Measurements from ENCODE around the gene POLR2H. TPM values are rescaled to one million over a fixed set of nuclear protein-coding genes. Genes with fewer than 3 reads are reported as not detected.

Gene POLR2H
- total and polyA plus RNA-seq, 2 of the 4 experiments (the other 2 are of a cell fraction) = 47.7 to 130 TPM

DNA sequence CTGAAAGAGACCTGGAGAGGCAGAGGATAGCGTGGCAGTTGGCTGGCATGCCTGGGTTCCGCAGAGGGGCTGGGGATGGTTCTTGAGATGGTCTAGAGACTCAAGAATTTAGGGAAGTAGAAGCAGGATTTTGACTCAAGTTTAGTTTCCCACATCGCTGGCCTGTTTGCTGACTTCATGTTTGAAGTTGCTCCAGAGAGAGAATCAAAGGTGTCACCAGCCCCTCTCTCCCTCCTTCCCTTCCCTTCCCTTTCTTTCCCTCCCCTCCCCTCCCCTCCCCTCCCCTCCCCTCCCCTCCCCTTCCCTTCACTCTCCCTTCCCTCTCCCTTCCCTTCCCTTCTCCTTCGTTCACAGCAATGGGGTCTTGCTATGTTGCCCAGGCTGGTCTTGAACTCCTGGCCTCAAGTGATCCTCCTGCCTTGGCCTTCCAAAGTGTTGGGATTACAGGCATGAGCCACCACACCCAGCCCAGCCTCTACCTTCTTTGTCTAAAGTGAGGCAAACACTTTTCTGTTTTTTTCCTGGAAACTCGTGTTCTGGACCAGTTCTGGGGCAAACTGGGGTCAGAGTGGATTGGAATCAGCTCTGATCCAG is 28.5 kb downstream of the POLR2H start:
- no peak for DNase-seq
- CTCF ChIA-PET = no interaction called here
- ATAC-seq (ENCODE audit: low read depth) = no peak
- no peak overlapping the region for H3K14ac ChIP-seq (replicated peaks; ENCODE audit: low read depth, low read length)
- H3K79me1 ChIP-seq (ENCODE audit: low read depth in 1 of 2, low read length in 2 of 2) = no peaks in the 10 kb centered on the region
- H3K9me1 ChIP-seq (ENCODE audit: insufficient read depth, low read length) = no peaks in the 10 kb centered on the region
- no peak overlapping the region for H2BK15ac ChIP-seq (ENCODE audit: low read depth, low read length)
- H3K9ac ChIP-seq (ENCODE audit: low read depth, low read length) = no peak overlapping the region
- intact Hi-C loops (cut with micrococcal nuclease) = no loop called here
- no peak overlapping the region for H2BK20ac ChIP-seq (ENCODE audit: low read depth, low read length)
- dilution Hi-C loops (cut with HindIII; ENCODE audit: low sequenced_read_pairs, unreplicated experiment) = no loop called here
- H4K20me1 ChIP-seq (ENCODE audit: insufficient read depth, low read length) = no peaks in the 10 kb centered on the region
- H4K8ac ChIP-seq (ENCODE audit: low read depth in 2 of 2, low read length in 2 of 2) = no peak overlapping the region
- H3K9me3 ChIP-seq (ENCODE audit: control insufficient read depth, insufficient read depth, low read length) = no peaks in the 10 kb centered on the region
- H3K4me1 ChIP-seq (ENCODE audit: control insufficient read depth, insufficient read depth, low read length) = no peaks in the 10 kb centered on the region
- H3K4me2 ChIP-seq (ENCODE audit: low read depth, low read length) = no peak overlapping the region
- BruUV-seq (replicated peaks) = no TSS peak
- no peak overlapping the region for H3K56ac ChIP-seq (ENCODE audit: extremely low read depth, insufficient read depth, low read length)
- POLR2A ChIA-PET (ENCODE audit: unreplicated experiment) = interaction anchor here (0.5 kb wide), 1 partner anchor 160 kb away, joined by 3 read pairs; no protein-coding TSS in a partner anchor
- no peaks in the 10 kb centered on the region for H3K36me3 ChIP-seq (ENCODE audit: control insufficient read depth, insufficient read depth, low read length)
- no peak overlapping the region for H2AFZ ChIP-seq (replicated peaks; ENCODE audit: low read length, poor library complexity)
- H3K4ac ChIP-seq (ENCODE audit: low read depth, low read length) = no peak overlapping the region
- no peak overlapping the region for H2AK5ac ChIP-seq (ENCODE audit: low read depth, low read length)
- H2AK9ac ChIP-seq (replicated peaks; ENCODE audit: low read depth, low read length, poor library complexity) = no peak overlapping the region
- H3K27me3 ChIP-seq (ENCODE audit: control insufficient read depth, insufficient read depth, low read length) = peaks cover 65% of the 10 kb centered on the region
- WGBS, 2 experiments (ENCODE audit: extremely low coverage in 2 of 2, insufficient read length in 1 of 2) = 75% methylated on average over 1 of the region's 5 CpGs; no CpG with 5 or more reads in 1 of the 2 experiments
- H3K23ac ChIP-seq (ENCODE audit: low read depth, low read length) = no peak overlapping the region
- H2BK5ac ChIP-seq (ENCODE audit: low read depth, low read length, poor library complexity, severe bottlenecking) = no peak overlapping the region
- TF ChIP-seq BHLHE40 (IDR thresholded peaks at IDR 0.05; ENCODE audit: low read depth, low read length) (no peak), MAZ (IDR thresholded peaks at IDR 0.05; ENCODE audit: borderline replicate concordance, low read depth, low read length) (no peak), RFX5 (IDR thresholded peaks at IDR 0.05; ENCODE audit: low read depth, low read length) (no peak), FOS (IDR thresholded peaks at IDR 0.05; ENCODE audit: low read depth, low read length) (no peak), MAFK (IDR thresholded peaks at IDR 0.05; ENCODE audit: low read depth, low read length) (no peak), RCOR1 (IDR thresholded peaks at IDR 0.05; ENCODE audit: insufficient replicate concordance, low read length) (no peak), CHD1 (IDR thresholded peaks at IDR 0.05; ENCODE audit: low read depth, low read length) (no peak), MXI1 (IDR thresholded peaks at IDR 0.05; ENCODE audit: borderline replicate concordance, low read depth, low read length) (no peak), SMC3 (IDR thresholded peaks at IDR 0.05; ENCODE audit: low read depth, low read length) (no peak), NFE2L2 (IDR thresholded peaks at IDR 0.05; ENCODE audit: low read depth, low read length) (no peak)
- TF ChIP-seq, protein P1, sequence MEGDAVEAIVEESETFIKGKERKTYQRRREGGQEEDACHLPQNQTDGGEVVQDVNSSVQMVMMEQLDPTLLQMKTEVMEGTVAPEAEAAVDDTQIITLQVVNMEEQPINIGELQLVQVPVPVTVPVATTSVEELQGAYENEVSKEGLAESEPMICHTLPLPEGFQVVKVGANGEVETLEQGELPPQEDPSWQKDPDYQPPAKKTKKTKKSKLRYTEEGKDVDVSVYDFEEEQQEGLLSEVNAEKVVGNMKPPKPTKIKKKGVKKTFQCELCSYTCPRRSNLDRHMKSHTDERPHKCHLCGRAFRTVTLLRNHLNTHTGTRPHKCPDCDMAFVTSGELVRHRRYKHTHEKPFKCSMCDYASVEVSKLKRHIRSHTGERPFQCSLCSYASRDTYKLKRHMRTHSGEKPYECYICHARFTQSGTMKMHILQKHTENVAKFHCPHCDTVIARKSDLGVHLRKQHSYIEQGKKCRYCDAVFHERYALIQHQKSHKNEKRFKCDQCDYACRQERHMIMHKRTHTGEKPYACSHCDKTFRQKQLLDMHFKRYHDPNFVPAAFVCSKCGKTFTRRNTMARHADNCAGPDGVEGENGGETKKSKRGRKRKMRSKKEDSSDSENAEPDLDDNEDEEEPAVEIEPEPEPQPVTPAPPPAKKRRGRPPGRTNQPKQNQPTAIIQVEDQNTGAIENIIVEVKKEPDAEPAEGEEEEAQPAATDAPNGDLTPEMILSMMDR (conservative IDR thresholded peaks at IDR 0.05; ENCODE audit: low read depth, low read length) = no peak
- TF ChIP-seq, protein P2, sequence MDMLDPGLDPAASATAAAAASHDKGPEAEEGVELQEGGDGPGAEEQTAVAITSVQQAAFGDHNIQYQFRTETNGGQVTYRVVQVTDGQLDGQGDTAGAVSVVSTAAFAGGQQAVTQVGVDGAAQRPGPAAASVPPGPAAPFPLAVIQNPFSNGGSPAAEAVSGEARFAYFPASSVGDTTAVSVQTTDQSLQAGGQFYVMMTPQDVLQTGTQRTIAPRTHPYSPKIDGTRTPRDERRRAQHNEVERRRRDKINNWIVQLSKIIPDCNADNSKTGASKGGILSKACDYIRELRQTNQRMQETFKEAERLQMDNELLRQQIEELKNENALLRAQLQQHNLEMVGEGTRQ (IDR thresholded peaks at IDR 0.05; ENCODE audit: low read depth, low read length) = no peak
- H4K91ac ChIP-seq (ENCODE audit: insufficient read depth, low read depth, low read length) = no peak overlapping the region
- H4K5ac ChIP-seq (ENCODE audit: low read depth, low read length) = no peak overlapping the region
- H3K27ac ChIP-seq (ENCODE audit: insufficient read depth, low read length) = no peak overlapping the region
- H3K18ac ChIP-seq (ENCODE audit: low read depth, low read length) = no peak overlapping the region
- no peak overlapping the region for H2BK120ac ChIP-seq (ENCODE audit: low read depth, low read length)
- H3K4me3 ChIP-seq (ENCODE audit: insufficient read depth, low read depth, low read length) = no peak overlapping the region
- in situ Hi-C loops (cut with MboI; ENCODE audit: low sequenced_read_pairs) = no loop called here

All from IMR-90 (cell line).